GM12872 (cell line): ENCODE results near the gene PDE7B.
A peak's percentile ranks its signal among the peaks of the same experiment; 100 is the strongest.

Source experiments
- TF ChIP-seq, protein P1 (sequence below): IDR thresholded peaks from 3 replicates; pipeline ENCODE4 v1.5.1; 2011; ENCODE audit warnings: low read depth, mild to moderate bottlenecking, low read length, moderate library complexity; ENCODE audit not compliant: insufficient read depth

The PDE7B gene

GRCh38 chr6:135904666-135905065 is 53.2 kb downstream of the PDE7B start:
- TF ChIP-seq, protein P1, sequence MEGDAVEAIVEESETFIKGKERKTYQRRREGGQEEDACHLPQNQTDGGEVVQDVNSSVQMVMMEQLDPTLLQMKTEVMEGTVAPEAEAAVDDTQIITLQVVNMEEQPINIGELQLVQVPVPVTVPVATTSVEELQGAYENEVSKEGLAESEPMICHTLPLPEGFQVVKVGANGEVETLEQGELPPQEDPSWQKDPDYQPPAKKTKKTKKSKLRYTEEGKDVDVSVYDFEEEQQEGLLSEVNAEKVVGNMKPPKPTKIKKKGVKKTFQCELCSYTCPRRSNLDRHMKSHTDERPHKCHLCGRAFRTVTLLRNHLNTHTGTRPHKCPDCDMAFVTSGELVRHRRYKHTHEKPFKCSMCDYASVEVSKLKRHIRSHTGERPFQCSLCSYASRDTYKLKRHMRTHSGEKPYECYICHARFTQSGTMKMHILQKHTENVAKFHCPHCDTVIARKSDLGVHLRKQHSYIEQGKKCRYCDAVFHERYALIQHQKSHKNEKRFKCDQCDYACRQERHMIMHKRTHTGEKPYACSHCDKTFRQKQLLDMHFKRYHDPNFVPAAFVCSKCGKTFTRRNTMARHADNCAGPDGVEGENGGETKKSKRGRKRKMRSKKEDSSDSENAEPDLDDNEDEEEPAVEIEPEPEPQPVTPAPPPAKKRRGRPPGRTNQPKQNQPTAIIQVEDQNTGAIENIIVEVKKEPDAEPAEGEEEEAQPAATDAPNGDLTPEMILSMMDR: no peak

GRCh38 chr6:135905604-135906300 is 54.3 kb downstream of the PDE7B start:
- TF ChIP-seq, protein P1: no peak

DNA sequence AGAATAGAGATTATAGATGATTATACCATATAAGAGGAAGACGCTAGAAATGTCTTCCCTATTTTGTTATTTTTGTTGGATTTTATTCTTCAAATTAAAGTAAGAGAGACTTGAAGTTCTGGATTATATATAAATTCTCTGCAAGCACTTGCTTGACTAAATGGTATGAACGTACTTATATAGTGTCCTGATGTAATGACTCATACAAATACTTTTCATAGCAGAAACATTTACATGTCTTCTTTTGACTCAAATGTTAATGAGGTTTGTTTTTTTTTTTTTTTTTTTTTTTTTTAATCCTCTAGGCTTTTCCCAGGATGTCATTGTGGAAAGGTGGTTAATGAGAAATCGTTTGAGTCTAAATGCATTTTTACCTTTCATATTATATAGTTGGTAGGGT is 55.0 kb downstream of the PDE7B start:
- TF ChIP-seq, protein P1: no peak

DNA sequence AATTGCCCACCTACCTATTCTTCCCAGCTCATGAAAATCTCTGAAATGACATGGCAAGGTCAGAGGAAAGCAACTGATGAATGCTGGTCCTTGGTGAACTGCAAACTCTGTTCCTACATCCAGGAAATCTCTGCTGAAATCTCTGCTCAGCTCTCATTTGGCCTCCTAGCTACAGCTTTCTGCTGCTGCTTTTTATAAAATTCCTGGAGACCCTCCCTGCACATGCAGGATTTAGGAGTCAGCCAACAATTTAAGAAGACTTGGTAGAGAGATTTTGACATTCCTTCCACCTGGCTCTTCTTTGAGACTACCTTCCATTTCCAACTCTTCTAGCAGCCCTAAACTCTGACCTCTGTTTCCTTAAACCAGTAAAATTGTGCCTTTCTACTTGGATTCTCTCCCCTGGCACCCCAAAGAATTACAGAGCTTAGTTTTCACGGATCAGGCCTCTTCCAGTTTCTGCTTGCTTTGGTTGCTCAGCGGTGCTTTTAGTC is 55.5 kb downstream of the PDE7B start:
- TF ChIP-seq, protein P1: no peak

- TF ChIP-seq, protein P1: peak; percentile 84
Measured at GRCh38 chr6:135909737-135910387, 58.4 kb downstream of the PDE7B start.

GRCh38 chr6:135910790-135911618 is 59.5 kb downstream of the PDE7B start:
- TF ChIP-seq, protein P1: no peak

DNA sequence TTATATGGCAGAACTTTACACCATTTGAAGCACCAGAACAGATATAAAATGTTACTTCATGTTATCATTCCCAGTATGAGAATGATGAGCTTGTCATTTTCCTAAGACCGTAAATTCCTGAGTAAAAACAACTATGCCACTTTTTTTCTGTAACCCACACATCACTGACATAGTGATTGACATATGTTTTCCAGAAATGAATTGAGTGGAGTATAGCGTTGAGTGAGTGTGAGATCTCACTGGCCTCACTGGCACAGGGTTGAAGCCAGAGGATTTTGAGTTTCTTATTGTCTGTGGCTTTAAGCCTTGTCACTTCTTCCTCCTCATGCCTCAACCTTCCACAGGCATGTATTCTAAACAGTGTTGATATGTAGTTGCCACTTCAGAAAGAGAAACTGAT is 62.3 kb downstream of the PDE7B start:
- TF ChIP-seq, protein P1: no peak
